Hepatocyte (in vitro differentiated cells): ENCODE data around the gene PIK3C2G. TPM values are rescaled to one million over a fixed set of nuclear protein-coding genes. Genes with fewer than 3 reads are reported as not detected.

Experiments used
- DNase-seq: peaks from one replicate; pipeline ENCODE4 v3.0.0-alpha.2; 2016; ENCODE audit warnings: low spot score
- H2AFZ ChIP-seq: fragments of 200-600 bp; sonication (generic); 2 replicates; pipeline ENCODE4 v1.6.0; 2016; ENCODE audit warnings: antibody characterized with exemption, mild to moderate bottlenecking
- H3K27ac ChIP-seq: fragments of 200-600 bp; sonication (generic); 2 replicates; pipeline ENCODE4 v1.5.1; 2016; ENCODE audit warnings: mild to moderate bottlenecking
- H3K27me3 ChIP-seq: fragments of 200-600 bp; sonication (generic); 2 replicates; pipeline ENCODE4 v1.6.1; 2016
- H3K36me3 ChIP-seq: fragments of 200-600 bp; sonication (generic); replicated peaks from 2 replicates; pipeline ENCODE4 v1.5.1; 2016; ENCODE audit warnings: low read depth; ENCODE audit not compliant: insufficient read depth
- H3K4me1 ChIP-seq: fragments of 200-600 bp; sonication (generic); 2 replicates; pipeline ENCODE4 v1.5.1; 2016; ENCODE audit warnings: mild to moderate bottlenecking, moderate library complexity; ENCODE audit not compliant: insufficient read depth
- H3K4me2 ChIP-seq: fragments of 200-600 bp; sonication (generic); 2 replicates; pipeline ENCODE4 v1.6.0; 2016
- H3K4me3 ChIP-seq: fragments of 200-600 bp; sonication (generic); 2 replicates; pipeline ENCODE4 v1.5.1; 2016; ENCODE audit warnings: mild to moderate bottlenecking
- H3K79me2 ChIP-seq: fragments of 200-600 bp; sonication (generic); 2 replicates; pipeline ENCODE4 v1.6.0; 2017; ENCODE audit warnings: mild to moderate bottlenecking
- H3K9me2 ChIP-seq: fragments of 200-600 bp; sonication (generic); replicated peaks from 2 replicates; pipeline ENCODE4 v1.6.0; 2017; ENCODE audit warnings: mild to moderate bottlenecking; ENCODE audit not compliant: insufficient read depth
- H3K9me3 ChIP-seq: fragments of 200-600 bp; sonication (generic); 2 replicates; pipeline ENCODE4 v1.5.1; 2016; ENCODE audit warnings: low read depth, mild to moderate bottlenecking
- H4K20me1 ChIP-seq: fragments of 200-600 bp; sonication (generic); 2 replicates; pipeline ENCODE4 v1.6.0; 2016; ENCODE audit warnings: mild to moderate bottlenecking; ENCODE audit not compliant: insufficient read depth, poor library complexity, severe bottlenecking
- EZH2 ChIP-seq: fragments of 200-600 bp; sonication (generic); IDR thresholded peaks from 2 replicates; pipeline ENCODE4 v1.6.1; 2016; ENCODE audit warnings: antibody characterized with exemption, mild to moderate bottlenecking, borderline replicate concordance
- EZH2phosphoT487 ChIP-seq: fragments of 200-600 bp; sonication (generic); IDR thresholded peaks from one replicate; pipeline ENCODE4 v1.6.1; 2018; ENCODE audit warnings: antibody characterized with exemption, mild to moderate bottlenecking, low read depth, moderate library complexity; ENCODE audit not compliant: unreplicated experiment, severe bottlenecking
- WGBS: methylation state at CpG from one replicate; pipeline ENCODE4 v1.1.6; 2016; ENCODE audit warnings: low lambda C conversion rate; ENCODE audit errors: missing lambda C conversion rate; 5-methylcytosine and 5-hydroxymethylcytosine counted together
- polyA plus RNA-seq: library from polyadenylated mRNA; unstranded; fragments of >200 nt; fragmentation: Nextera tagmentation; extraction: Ambion mirVana; gene quantifications from 2 replicates; pipeline ENCODE4 v1.2.1, GENCODE V29; 2016
- total RNA-seq: library from RNA; depleted of rRNA; stranded (reverse); fragments of >200 nt; gene quantifications from 2 replicates; pipeline ENCODE4 v1.2.3, GENCODE V29; 2014
- TF ChIP-seq, protein P1 (sequence below): fragments of 200-600 bp; sonication (generic); IDR thresholded peaks from 2 replicates; pipeline ENCODE4 v1.5.1; 2016; ENCODE audit warnings: antibody characterized with exemption, mild to moderate bottlenecking; ENCODE audit not compliant: poor library complexity

Gene PIK3C2G
- total and polyA plus RNA-seq, 2 experiments from 2014 or later, result 3.5 to 6.7 TPM

DNA sequence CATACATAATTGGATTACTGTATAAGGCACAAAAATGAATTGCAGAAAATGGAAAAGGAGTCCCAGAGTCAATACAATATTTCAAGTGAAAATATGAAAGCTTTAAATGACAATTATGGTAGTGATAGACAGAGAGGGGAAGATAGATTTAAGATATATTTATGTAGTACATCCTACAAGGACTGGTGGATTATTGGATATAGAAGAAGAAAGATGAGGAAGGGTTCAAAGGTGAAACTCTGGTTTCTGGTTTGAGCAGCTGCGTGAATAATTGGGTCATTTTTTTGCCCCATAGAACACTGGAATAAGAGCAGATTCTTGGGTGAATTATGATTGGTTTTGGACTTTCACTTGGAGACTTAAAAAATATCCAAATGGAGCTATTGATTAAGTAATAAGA is 19.4 kb downstream of the PIK3C2G start:
- no peaks in the 10 kb centered on the region for H3K4me1 ChIP-seq
- H3K9me3 ChIP-seq, result no peaks in the 10 kb centered on the region
- WGBS, result 97% methylated on average over 1 of the region's 1 CpG
- no peaks in the 10 kb centered on the region for H3K79me2 ChIP-seq
- no peak overlapping the region for H3K4me2 ChIP-seq
- no peaks in the 10 kb centered on the region for H3K36me3 ChIP-seq
- no peaks in the 10 kb centered on the region for H3K9me2 ChIP-seq
- no peak overlapping the region for H3K27ac ChIP-seq
- H4K20me1 ChIP-seq, result no peaks in the 10 kb centered on the region
- no peak overlapping the region for H2AFZ ChIP-seq
- no peaks in the 10 kb centered on the region for H3K27me3 ChIP-seq
- no peak overlapping the region for H3K4me3 ChIP-seq
- TF ChIP-seq, protein P1, sequence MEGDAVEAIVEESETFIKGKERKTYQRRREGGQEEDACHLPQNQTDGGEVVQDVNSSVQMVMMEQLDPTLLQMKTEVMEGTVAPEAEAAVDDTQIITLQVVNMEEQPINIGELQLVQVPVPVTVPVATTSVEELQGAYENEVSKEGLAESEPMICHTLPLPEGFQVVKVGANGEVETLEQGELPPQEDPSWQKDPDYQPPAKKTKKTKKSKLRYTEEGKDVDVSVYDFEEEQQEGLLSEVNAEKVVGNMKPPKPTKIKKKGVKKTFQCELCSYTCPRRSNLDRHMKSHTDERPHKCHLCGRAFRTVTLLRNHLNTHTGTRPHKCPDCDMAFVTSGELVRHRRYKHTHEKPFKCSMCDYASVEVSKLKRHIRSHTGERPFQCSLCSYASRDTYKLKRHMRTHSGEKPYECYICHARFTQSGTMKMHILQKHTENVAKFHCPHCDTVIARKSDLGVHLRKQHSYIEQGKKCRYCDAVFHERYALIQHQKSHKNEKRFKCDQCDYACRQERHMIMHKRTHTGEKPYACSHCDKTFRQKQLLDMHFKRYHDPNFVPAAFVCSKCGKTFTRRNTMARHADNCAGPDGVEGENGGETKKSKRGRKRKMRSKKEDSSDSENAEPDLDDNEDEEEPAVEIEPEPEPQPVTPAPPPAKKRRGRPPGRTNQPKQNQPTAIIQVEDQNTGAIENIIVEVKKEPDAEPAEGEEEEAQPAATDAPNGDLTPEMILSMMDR, result no peak
- TF ChIP-seq EZH2phosphoT487 (no peak), EZH2 (no peak)
- DNase-seq, result no peak

DNA sequence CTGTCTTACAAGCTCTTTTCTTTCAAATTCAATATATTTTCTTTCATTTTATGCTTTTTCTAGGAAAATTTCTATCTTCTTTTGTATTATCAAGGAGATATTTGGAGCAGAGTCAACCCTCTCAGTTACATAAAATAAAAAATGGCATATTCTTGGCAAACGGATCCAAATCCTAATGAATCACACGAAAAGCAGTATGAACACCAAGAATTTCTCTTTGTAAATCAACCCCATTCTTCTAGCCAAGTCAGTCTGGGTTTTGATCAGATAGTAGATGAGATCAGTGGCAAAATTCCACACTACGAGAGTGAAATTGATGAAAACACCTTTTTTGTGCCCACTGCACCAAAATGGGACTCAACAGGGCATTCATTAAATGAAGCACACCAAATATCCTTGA is 20.6 kb downstream of the PIK3C2G start:
- Histone ChIP-seq H4K20me1 (no peaks in the 10 kb centered on the region), H3K9me3 (no peaks in the 10 kb centered on the region), H3K36me3 (no peaks in the 10 kb centered on the region), H3K79me2 (no peaks in the 10 kb centered on the region), H3K27ac (no peak overlapping the region), H3K27me3 (no peaks in the 10 kb centered on the region), H3K9me2 (no peaks in the 10 kb centered on the region), H2AFZ (no peak overlapping the region), H3K4me1 (no peaks in the 10 kb centered on the region), H3K4me3 (no peak overlapping the region), H3K4me2 (no peak overlapping the region)
- TF ChIP-seq, protein P1, result no peak
- TF ChIP-seq EZH2 (no peak), EZH2phosphoT487 (no peak)
- WGBS, result 82% methylated on average over 3 of the region's 3 CpGs
- DNase-seq, result no peak

DNA sequence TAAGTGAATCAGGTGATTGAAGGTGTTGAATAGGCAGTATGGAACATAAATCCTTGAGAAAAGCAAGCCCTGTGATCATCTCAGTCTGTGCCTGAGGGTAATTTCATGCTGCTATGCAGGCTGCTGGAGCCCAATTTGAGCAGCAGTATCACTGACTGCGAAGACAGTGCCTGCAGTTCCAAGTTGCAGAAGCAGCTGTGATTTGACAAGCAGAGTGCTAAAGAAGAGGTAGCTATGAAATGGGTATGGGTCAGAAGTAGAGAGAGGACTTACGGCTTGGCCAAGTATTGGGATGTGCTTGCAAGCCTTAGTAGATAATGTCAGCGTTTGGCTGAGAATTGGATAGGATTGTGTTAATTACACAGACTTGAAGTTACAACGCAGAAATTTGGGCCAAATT is 22.5 kb downstream of the PIK3C2G start:
- no peaks in the 10 kb centered on the region for H4K20me1 ChIP-seq
- DNase-seq, result no peak
- H3K36me3 ChIP-seq, result no peaks in the 10 kb centered on the region
- TF ChIP-seq, protein P1, result no peak
- no peak for TF ChIP-seq EZH2phosphoT487
- no peak for TF ChIP-seq EZH2
- H3K4me3 ChIP-seq, result no peak overlapping the region
- no peak overlapping the region for H2AFZ ChIP-seq
- no peak overlapping the region for H3K4me2 ChIP-seq
- no peak overlapping the region for H3K27ac ChIP-seq
- H3K4me1 ChIP-seq, result no peaks in the 10 kb centered on the region
- H3K9me2 ChIP-seq, result no peaks in the 10 kb centered on the region
- H3K9me3 ChIP-seq, result no peaks in the 10 kb centered on the region
- WGBS, result 63% methylated on average over 4 of the region's 4 CpGs
- no peaks in the 10 kb centered on the region for H3K27me3 ChIP-seq
- no peaks in the 10 kb centered on the region for H3K79me2 ChIP-seq

DNA sequence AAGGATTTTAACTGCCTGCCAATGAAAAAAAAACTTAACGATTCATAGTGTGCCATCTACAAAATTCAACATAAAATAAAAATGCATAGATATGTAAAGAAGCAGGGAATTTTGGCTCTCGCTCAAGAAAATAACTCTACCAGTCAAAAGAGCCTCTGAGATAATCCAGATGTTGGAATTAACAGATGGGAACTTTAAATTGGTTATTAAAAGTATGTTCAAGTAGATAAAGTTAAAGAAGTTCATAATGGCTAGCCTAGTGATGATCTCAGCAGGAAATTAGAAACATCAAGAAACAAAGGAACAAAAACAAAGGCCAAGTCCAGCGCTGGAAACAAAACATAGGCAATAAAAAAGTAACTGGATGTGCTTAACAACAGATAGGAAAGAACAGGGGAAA is 23.1 kb downstream of the PIK3C2G start:
- DNase-seq, result no peak
- no peak for TF ChIP-seq EZH2phosphoT487
- TF ChIP-seq, protein P1, result no peak
- no peak for TF ChIP-seq EZH2
- H3K36me3 ChIP-seq, result no peaks in the 10 kb centered on the region
- H2AFZ ChIP-seq, result no peak overlapping the region
- no peaks in the 10 kb centered on the region for H3K27me3 ChIP-seq
- no peaks in the 10 kb centered on the region for H3K4me1 ChIP-seq
- H3K79me2 ChIP-seq, result no peaks in the 10 kb centered on the region
- 65% methylated on average over 3 of the region's 3 CpGs for WGBS
- no peak overlapping the region for H3K27ac ChIP-seq
- no peak overlapping the region for H3K4me3 ChIP-seq
- H4K20me1 ChIP-seq, result no peaks in the 10 kb centered on the region
- no peaks in the 10 kb centered on the region for H3K9me2 ChIP-seq
- H3K9me3 ChIP-seq, result no peaks in the 10 kb centered on the region
- H3K4me2 ChIP-seq, result no peak overlapping the region
